ENCODE results near the gene UBP1.
A peak's percentile ranks its signal among the peaks of the same experiment; 100 is the strongest.

The UBP1 gene

DNA sequence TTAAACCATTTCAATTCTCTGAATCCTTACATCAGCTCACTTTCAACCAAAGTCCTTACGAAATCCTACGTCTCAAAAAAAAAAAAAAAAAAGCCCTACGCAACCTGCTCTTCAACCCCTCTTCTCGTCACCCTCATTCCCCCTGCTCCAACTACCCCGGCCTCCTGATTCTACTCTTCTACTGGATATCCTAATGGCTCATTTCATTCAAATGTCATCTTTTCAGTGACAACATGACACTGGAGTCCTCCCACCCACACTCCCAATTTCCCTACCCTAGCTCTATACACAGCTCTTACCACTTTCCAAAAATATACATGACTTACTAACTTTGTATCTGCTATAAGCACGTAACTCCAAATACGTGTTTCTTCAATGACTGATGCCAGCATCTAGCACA lies 11.5 kb downstream of the UBP1 start:
- TF ChIP-seq, protein P1, sequence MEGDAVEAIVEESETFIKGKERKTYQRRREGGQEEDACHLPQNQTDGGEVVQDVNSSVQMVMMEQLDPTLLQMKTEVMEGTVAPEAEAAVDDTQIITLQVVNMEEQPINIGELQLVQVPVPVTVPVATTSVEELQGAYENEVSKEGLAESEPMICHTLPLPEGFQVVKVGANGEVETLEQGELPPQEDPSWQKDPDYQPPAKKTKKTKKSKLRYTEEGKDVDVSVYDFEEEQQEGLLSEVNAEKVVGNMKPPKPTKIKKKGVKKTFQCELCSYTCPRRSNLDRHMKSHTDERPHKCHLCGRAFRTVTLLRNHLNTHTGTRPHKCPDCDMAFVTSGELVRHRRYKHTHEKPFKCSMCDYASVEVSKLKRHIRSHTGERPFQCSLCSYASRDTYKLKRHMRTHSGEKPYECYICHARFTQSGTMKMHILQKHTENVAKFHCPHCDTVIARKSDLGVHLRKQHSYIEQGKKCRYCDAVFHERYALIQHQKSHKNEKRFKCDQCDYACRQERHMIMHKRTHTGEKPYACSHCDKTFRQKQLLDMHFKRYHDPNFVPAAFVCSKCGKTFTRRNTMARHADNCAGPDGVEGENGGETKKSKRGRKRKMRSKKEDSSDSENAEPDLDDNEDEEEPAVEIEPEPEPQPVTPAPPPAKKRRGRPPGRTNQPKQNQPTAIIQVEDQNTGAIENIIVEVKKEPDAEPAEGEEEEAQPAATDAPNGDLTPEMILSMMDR (IDR thresholded peaks at IDR 0.05; ENCODE audit: poor library complexity, severe bottlenecking), result no peak
- no peaks in the 10 kb centered on the region for H3K27me3 ChIP-seq (ENCODE audit: insufficient read depth, poor library complexity, severe bottlenecking)
- no peak overlapping the region for H3K27ac ChIP-seq (ENCODE audit: poor library complexity, severe bottlenecking)
- peaks cover 12% of the 10 kb centered on the region for H3K36me3 ChIP-seq (ENCODE audit: low read depth)
- DNase-seq (ENCODE audit: low spot score) (no peak), ATAC-seq (ENCODE audit: low read depth) (no peak)
- peaks cover 23% of the 10 kb centered on the region for H3K4me1 ChIP-seq (ENCODE audit: insufficient read depth, poor library complexity, severe bottlenecking)
- H3K9me3 ChIP-seq (ENCODE audit: severe bottlenecking), result no peaks in the 10 kb centered on the region
- no peak overlapping the region for H3K4me3 ChIP-seq (ENCODE audit: severe bottlenecking)

DNA sequence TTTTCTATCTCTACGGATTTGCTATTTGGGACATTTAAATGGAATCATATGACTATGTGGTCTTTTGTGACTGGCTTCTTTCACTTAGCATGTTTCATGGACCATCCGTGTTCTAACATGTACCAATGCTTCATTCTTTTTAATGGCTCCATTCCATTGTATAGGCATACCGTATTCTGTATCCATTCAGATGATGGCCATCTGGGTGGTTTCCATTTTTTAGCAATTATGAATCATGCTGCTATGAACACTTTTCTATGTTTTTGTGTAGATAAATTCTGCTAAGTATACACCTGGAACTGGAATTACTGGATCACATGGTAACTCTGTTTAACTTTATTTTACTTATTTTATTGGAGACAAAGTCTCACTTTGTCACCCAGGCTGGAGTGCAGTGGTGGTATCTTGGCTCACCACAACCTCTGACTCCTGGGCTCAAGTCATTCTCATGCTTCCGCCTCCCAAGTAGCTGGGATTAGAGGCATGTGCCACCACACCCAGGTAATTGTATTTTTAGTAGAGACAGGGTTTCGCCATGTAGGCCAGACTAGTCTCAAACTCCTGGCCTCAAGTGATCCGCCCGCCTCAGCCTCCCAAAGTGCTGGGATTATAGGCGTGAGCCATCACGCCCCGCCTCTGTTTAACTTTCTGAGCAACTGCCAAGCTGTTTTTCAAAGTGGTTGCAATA lies 13.4 kb downstream of the UBP1 start:
- Histone ChIP-seq H3K36me3 (ENCODE audit: low read depth) (peaks cover 26% of the 10 kb centered on the region), H3K27me3 (ENCODE audit: insufficient read depth, poor library complexity, severe bottlenecking) (no peaks in the 10 kb centered on the region), H3K4me3 (ENCODE audit: severe bottlenecking) (no peak overlapping the region), H3K4me1 (ENCODE audit: insufficient read depth, poor library complexity, severe bottlenecking) (peaks cover 17% of the 10 kb centered on the region), H3K9me3 (ENCODE audit: severe bottlenecking) (no peaks in the 10 kb centered on the region), H3K27ac (ENCODE audit: poor library complexity, severe bottlenecking) (peak overlapping the region; percentile 30)
- peak; percentile 46 for ATAC-seq (ENCODE audit: low read depth)
- TF ChIP-seq, protein P1 (IDR thresholded peaks at IDR 0.05; ENCODE audit: poor library complexity, severe bottlenecking), result no peak
- DNase-seq (ENCODE audit: low spot score), result no peak

DNA sequence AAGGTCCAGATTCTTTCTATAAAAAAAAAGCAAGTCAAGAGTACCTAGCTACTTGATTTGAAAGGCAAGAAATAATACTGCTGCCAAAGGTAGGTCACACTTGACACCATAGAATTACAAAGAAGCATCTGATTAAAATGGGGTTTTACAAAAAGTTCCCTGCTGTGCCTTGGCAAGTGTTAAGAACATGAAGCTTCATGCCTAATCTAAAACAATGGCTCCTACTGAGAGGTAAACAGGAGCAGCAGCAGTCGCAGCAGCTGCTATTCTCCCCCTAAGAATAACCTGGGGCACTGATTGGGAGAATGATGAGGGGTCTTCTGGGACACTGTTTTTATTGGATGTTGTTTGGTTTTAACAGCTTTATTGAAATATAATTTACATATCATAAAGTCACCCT lies 14.1 kb downstream of the UBP1 start:
- peaks cover 33% of the 10 kb centered on the region for H3K36me3 ChIP-seq (ENCODE audit: low read depth)
- TF ChIP-seq, protein P1 (IDR thresholded peaks at IDR 0.05; ENCODE audit: poor library complexity, severe bottlenecking), result no peak
- peaks cover 17% of the 10 kb centered on the region for H3K4me1 ChIP-seq (ENCODE audit: insufficient read depth, poor library complexity, severe bottlenecking)

DNA sequence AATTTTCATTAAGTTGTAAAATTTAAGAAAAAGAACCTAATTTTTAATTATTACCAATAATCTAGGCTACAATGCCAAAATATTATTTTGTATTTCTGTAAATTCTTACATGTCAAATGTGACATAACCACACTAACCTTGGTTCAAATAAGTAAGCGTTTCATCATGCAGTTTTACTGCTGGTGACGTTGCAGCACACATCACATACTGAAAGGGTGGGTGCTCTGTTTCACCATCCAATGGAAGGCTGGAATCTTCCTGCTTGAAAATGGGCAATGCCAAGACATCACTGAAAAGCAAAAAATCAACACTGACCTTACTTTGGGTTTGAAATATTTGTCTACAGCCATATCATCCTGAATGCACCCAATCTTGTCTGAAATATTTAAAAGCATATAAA lies 14.8 kb downstream of the UBP1 start:
- Histone ChIP-seq H3K36me3 (ENCODE audit: low read depth) (peaks cover 36% of the 10 kb centered on the region), H3K4me3 (ENCODE audit: severe bottlenecking) (no peak overlapping the region), H3K9me3 (ENCODE audit: severe bottlenecking) (no peaks in the 10 kb centered on the region), H3K27ac (ENCODE audit: poor library complexity, severe bottlenecking) (no peak overlapping the region), H3K4me1 (ENCODE audit: insufficient read depth, poor library complexity, severe bottlenecking) (peaks cover 17% of the 10 kb centered on the region), H3K27me3 (ENCODE audit: insufficient read depth, poor library complexity, severe bottlenecking) (no peaks in the 10 kb centered on the region)
- DNase-seq (ENCODE audit: low spot score) (no peak), ATAC-seq (ENCODE audit: low read depth) (no peak)
- TF ChIP-seq, protein P1 (IDR thresholded peaks at IDR 0.05; ENCODE audit: poor library complexity, severe bottlenecking), result no peak

More for the DNA sequence above, 14.1 kb downstream of the UBP1 start:
- no peaks in the 10 kb centered on the region for H3K9me3 ChIP-seq (ENCODE audit: severe bottlenecking)
- H3K4me3 ChIP-seq (ENCODE audit: severe bottlenecking), result no peak overlapping the region
- no peak overlapping the region for H3K27ac ChIP-seq (ENCODE audit: poor library complexity, severe bottlenecking)
- no peak for DNase-seq (ENCODE audit: low spot score)
- H3K27me3 ChIP-seq (ENCODE audit: insufficient read depth, poor library complexity, severe bottlenecking), result no peaks in the 10 kb centered on the region
- ATAC-seq (ENCODE audit: low read depth), result no peak

Measured in RWPE2 (cell line).